ENCODE results near the gene CHAF1A.

The CHAF1A gene

GRCh38 chr19:4436231-4436630 is 33.8 kb downstream of the CHAF1A start (continued):
- no peak for TF ChIP-seq ELK4 (IDR thresholded peaks at IDR 0.05; ENCODE audit: borderline replicate concordance, low read depth, low read length)

DNA sequence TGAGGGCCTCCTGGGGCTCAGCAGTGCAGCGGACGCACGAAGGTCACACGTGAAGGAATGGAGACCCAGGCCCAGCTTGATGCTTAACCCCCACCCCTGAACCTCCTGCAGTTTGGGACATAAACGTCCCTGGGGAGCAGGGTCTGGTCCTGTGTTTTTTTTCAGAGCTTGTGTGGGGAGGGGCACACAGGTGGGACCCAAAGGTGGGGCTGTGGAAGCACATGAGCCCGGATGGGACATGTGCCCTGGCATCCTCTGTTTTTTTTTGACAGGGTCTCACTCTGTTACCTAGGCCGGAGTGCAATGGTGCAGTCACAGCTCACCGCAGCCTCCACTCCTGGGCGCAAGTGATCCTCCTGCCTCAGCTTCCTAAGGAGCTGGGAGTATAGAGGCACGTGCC is 34.7 kb downstream of the CHAF1A start:
- peaks cover 57 to 86% of the 10 kb centered on the region in 2 experiments; a peak in 2 of 3 replicates for H3K36me3 ChIP-seq (ENCODE audit: control insufficient read depth in 2 of 2, insufficient read depth in 1 of 2, low read length in 2 of 2)
- CTCF ChIA-PET: interaction anchor here (0.5 kb wide), 1 partner anchor 29 kb away, joined by 3 read pairs; no protein-coding TSS in a partner anchor

GRCh38 chr19:4439243-4439642 is 36.8 kb downstream of the CHAF1A start:
- no peaks in the 10 kb centered on the region for H3K4me1 ChIP-seq (ENCODE audit: control insufficient read depth, insufficient read depth, low read length)
- CTCF ChIA-PET: no interaction called here
- TF ChIP-seq ZNF600 (tag by site-specific recombination; IDR thresholded peaks at IDR 0.05) (no peak), ZIC2 (tag by site-specific recombination; IDR thresholded peaks at IDR 0.05) (no peak), RBAK (tag by site-specific recombination; IDR thresholded peaks at IDR 0.05) (no peak), ZNF449 (tag by site-specific recombination; IDR thresholded peaks at IDR 0.05) (no peak), ZSCAN23 (tag by site-specific recombination; IDR thresholded peaks at IDR 0.05) (no peak), ZNF19 (tag by site-specific recombination; IDR thresholded peaks at IDR 0.05; ENCODE audit: low read depth) (no peak)
- H3K4me3 ChIP-seq (ENCODE audit: low read depth, low read length): no peak overlapping the region
- POLR2A ChIA-PET: interaction anchor here (2.1 kb wide), 1 partner anchor 11 kb away, joined by 9 read pairs; no protein-coding TSS in a partner anchor
- peaks cover 41 to 86% of the 10 kb centered on the region in 2 experiments; a peak in 2 of 3 replicates for H3K36me3 ChIP-seq (ENCODE audit: control insufficient read depth in 2 of 2, insufficient read depth in 1 of 2, low read length in 2 of 2)
- no peaks in the 10 kb centered on the region for H3K9me3 ChIP-seq (ENCODE audit: control insufficient read depth, insufficient read depth, low read depth, low read length)
- no peak overlapping the region for H3K27ac ChIP-seq (ENCODE audit: extremely low read depth, low read depth, low read length)

More for the DNA sequence above, 34.7 kb downstream of the CHAF1A start:
- TF ChIP-seq ZNF623 (tag by site-specific recombination; IDR thresholded peaks at IDR 0.05) (no peak), ZBTB26 (tag by site-specific recombination; optimal IDR thresholded peaks at IDR 0.05) (no peak), ZBTB21 (tag by site-specific recombination; IDR thresholded peaks at IDR 0.05) (no peak), FEZF1 (tag by site-specific recombination; IDR thresholded peaks at IDR 0.05) (no peak), ZNF791 (tag by site-specific recombination; IDR thresholded peaks at IDR 0.05) (no peak), EGR2 (tag by site-specific recombination; IDR thresholded peaks at IDR 0.05; ENCODE audit: low read depth) (no peak), ZNF138 (tag by site-specific recombination; IDR thresholded peaks at IDR 0.05; ENCODE audit: borderline replicate concordance) (no peak), ZNF426 (tag by site-specific recombination; IDR thresholded peaks at IDR 0.05) (no peak), ZNF239 (tag by site-specific recombination; IDR thresholded peaks at IDR 0.05) (no peak), ZNF24 (tag by site-specific recombination; IDR thresholded peaks at IDR 0.05) (no peak), ZNF596 (tag by site-specific recombination; IDR thresholded peaks at IDR 0.05) (no peak), ZBTB7A (tag by site-specific recombination; IDR thresholded peaks at IDR 0.05; ENCODE audit: low read depth) (no peak), HOXC10 (CRISPR knock-in tag; IDR thresholded peaks at IDR 0.05) (no peak)
- TF ChIP-seq, protein P1, sequence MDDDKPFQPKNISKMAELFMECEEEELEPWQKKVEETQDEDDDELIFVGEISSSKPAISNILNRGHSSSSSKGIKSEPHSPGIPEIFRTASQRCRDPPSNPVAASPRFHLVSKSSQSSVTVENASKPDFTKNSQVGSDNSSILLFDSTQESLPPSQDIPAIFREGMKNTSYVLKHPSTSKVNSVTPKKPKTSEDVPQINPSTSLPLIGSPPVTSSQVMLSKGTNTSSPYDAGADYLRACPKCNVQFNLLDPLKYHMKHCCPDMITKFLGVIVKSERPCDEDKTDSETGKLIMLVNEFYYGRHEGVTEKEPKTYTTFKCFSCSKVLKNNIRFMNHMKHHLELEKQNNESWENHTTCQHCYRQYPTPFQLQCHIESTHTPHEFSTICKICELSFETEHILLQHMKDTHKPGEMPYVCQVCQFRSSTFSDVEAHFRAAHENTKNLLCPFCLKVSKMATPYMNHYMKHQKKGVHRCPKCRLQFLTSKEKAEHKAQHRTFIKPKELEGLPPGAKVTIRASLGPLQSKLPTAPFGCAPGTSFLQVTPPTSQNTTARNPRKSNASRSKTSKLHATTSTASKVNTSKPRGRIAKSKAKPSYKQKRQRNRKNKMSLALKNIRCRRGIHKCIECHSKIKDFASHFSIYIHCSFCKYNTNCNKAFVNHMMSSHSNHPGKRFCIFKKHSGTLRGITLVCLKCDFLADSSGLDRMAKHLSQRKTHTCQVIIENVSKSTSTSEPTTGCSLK (tag by site-specific recombination; IDR thresholded peaks at IDR 0.05): no peak
- Histone ChIP-seq H3K27ac (ENCODE audit: extremely low read depth, low read depth, low read length) (no peak overlapping the region), H3K4me3 (ENCODE audit: low read depth, low read length) (no peak overlapping the region), H3K9me3 (ENCODE audit: control insufficient read depth, insufficient read depth, low read depth, low read length) (no peaks in the 10 kb centered on the region), H3K4me1 (ENCODE audit: control insufficient read depth, insufficient read depth, low read length) (no peaks in the 10 kb centered on the region)
- POLR2A ChIA-PET: interaction anchor here (1.2 kb wide), 1 partner anchor 13 kb away, joined by 4 read pairs; no protein-coding TSS in a partner anchor

All from HEK293 (cell line).